RPMI8226 (cell line): Measurements from ENCODE around the gene RALGDS.
"Not testable (repeated sequence)": the region's sequence is repeated elsewhere in the genome, so short reads cannot be mapped to it uniquely, and the experiment has no call there.

Source experiments
- DNase-seq: peaks from one replicate; pipeline ENCODE4 v3.0.0-alpha.2; 2015

Gene RALGDS

DNA sequence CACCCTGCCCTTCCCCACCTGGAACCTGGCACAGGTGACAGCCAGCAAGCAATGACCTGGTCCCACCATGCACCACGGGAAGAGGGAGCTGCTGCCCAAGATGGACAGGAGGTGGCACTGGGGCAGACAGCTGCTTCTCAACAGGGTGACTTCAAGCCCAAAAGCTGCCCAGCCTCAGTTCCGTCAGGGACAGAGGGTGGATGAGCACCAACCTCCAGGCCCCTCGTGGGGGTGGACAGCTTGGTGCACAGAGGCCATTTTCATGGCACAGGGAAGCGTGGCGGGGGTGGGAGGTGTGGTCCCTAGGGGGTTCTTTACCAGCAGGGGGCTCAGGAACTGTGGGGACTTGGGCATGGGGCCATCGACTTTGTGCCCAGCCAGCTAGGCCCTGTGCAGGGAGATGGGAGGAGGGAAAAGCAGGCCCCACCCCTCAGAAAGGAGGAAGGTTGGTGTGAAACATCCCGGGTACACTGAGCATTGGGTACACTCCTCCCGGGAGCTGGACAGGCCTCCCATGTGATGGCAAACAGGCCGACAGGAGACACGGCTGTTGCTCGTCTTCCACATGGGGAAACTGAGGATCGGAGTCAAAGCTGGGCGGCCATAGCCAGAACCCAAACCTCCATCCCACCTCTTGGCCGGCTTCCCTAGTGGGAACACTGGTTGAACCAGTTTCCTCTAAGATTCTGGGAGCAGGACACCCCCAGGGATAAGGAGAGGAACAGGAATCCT is 57.4 kb downstream of the RALGDS start:
- DNase-seq, result no peak

DNA sequence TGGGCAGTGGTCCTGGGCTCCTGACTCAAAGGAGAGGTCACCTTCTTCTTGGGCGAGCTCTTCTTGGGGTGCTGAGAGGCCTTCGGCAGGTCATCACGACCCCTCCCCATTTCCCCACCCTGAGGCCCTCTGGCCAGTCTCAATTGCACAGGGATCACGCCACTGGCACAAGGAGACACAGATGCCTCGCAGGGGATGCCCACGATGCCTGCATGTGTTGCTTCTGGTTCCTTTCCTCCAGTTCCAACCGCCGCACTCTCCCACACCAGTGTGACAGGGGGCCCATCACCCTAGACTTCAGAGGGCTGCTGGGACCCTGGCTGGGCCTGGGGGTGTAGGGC is 57.9 kb downstream of the RALGDS start:
- DNase-seq, result no peak

DNA sequence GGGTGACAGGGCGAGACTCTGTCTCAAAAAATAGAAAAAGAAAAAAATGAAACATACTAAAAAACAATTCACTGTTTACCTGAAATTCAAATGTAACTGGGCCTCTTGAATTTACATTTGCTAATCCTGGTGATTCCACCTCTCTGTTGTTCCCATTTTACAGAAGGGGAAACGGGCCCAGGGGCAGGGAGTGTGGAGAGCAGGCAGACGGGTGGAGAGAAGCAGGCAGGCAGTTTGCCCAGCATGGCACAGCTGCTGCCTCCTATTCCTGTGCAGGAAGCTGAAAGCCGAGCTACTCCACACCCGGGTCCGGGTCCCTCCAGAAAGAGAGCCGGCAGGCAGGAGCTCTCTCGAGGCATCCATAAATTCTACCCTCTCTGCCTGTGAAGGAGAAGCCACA is 58.5 kb downstream of the RALGDS start:
- not testable (repeated sequence) for DNase-seq

DNA sequence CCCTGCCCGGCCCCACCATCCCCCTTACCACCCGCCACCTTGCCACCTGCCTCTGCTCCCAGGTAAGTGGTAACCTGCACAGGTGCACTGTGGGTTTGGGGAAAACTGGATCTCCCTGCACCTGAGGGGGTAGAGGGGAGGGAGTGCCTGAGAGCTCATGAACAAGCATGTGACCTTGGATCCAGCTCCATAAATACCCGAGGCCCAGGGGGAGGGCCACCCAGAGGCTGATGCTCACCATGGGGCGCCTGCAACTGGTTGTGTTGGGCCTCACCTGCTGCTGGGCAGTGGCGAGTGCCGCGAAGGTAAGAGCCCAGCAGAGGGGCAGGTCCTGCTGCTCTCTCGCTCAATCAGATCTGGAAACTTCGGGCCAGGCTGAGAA is 59.3 kb downstream of the RALGDS start, which contains the start of gene CEL:
Gene CEL (plus strand): TSS at position 218 of the 382 bp plus-strand sequence. CDS start 22 bp downstream, at position 240.
- DNase-seq, result not testable (repeated sequence)

DNA sequence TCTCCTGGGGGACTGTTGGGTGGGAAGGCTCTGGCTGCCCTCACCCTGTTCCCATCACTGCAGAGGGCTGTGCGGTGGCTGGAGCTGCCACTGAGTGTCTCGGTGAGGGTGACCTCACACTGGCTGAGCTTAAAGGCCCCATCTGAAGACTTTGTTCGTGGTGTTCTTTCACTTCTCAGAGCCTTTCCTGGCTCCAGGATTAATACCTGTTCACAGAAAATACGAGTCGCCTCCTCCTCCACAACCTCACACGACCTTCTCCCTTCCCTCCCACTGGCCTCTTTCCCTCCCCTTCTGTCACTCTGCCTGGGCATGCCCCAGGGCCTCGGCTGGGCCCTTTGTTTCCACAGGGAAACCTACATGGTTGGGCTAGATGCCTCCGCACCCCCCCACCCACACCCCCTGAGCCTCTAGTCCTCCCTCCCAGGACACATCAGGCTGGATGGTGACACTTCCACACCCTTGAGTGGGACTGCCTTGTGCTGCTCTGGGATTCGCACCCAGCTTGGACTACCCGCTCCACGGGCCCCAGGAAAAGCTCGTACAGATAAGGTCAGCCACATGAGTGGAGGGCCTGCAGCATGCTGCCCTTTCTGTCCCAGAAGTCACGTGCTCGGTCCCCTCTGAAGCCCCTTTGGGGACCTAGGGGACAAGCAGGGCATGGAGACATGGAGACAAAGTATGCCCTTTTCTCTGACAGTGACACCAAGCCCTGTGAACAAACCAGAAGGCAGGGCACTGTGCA is 59.8 kb downstream of the RALGDS start:
- not testable (repeated sequence) for DNase-seq

DNA sequence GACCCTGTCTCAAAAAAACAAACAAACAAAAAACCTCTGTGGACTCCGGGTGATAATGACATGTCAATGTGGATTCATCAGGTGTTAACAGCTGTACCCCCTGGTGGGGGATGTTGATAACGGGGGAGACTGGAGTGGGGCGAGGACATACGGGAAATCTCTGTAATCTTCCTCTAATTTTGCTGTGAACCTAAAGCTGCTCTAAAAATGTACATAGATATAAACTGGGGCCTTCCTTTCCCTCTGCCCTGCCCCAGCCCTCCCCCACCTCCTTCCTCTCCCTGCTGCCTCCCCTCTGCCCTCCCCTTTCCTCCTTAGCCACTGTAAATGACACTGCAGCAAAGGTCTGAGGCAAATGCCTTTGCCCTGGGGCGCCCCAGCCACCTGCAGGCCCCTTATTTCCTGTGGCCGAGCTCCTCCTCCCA is 60.6 kb downstream of the RALGDS start:
- DNase-seq, result no peak

DNA sequence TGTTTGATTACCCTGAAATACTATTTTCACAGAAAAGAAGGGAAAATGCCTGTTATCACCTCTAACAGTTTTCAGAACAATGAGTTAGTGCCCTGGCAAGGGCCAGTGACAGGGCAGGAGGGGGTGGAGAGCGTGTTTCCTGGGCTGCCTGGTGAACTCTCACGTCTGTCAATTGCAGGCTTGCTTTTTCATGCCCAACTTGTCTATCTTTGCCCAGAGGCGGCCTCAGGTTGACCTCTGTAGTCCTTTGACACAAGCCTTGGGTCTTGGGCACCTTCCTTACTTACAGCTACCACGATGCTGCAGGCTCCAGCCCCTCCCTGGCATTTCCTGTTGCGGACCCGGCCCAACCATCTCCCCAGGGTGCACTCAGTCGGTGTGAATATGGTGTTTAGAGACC is 61.4 kb downstream of the RALGDS start:
- no peak for DNase-seq

DNA sequence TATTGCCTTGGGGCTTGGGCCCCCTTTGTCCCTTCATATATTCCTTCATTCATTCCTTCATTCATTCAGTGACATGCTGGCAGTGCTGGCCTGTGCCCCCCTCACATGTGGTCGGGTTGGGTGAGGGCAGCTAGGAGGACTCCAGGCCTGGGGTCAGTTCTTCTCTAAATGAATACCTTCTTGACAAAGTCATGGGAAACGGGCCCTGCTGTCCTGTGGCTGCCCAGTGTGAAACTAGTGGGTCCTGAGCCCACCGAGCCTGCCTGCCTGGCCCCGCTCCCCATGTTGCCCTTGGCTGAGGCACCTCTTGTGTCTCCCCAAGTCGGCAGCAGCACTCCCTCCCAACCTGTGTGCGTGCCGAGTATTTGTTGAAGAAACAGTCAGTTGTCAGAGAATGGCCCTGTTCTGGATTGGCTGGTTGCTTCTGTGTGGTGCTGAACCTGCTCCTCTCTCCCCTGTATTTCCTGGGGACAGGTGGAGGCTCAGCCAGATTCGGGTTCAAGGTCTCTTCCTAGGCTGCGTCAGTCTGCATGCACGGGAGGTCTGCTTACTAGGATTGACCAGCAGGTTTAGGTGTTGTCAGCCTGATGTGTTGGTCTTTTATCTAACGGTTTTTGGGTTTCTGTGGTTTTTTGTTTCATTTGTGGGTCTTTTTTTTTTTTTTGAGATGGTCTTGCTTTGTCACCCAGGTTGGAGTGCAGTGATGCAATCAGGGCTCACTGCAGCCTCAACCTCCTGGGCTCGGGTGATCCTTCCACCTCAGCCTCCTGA is 62.3 kb downstream of the RALGDS start:
- no peak for DNase-seq

DNA sequence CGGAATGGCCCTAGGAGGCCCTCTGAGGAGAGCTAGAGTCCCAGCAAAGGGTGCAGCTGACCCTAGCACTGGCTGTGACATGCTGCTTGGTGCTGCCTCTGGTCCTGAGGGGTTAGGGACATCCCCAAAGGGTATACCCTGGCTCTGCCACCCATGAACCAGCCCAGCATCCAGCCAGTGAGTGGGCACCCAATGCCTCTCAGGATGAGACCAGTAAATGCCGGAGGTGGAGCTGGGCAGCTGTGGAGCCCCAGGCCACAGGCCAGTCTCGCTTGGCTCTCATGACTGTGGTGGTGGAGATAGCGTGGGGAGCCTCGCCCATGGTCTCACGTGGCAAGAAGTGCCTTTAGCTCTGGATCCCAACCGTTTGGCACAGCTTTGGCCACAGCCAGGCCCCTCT is 63.0 kb downstream of the RALGDS start:
- DNase-seq, result no peak

DNA sequence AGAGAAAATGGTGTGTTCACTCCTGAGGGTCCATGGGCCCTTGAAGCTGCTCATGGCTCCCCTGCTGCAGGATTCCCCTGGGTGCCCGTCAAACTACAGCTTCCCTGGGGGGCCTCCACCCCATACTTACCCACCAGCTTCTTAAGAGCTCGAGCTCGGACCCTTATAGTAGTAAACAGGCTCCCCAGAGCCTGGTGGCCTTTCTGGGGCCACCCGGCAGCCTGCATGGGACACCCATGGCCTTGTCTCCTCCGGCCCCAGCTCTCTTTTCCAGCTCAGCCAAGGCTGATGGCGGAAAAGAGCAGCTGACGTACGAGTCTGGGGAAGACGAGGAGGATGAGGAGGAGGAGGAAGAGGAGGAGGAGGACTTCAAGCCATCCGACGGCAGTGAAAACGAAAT is 63.5 kb downstream of the RALGDS start:
- DNase-seq, result no peak

DNA sequence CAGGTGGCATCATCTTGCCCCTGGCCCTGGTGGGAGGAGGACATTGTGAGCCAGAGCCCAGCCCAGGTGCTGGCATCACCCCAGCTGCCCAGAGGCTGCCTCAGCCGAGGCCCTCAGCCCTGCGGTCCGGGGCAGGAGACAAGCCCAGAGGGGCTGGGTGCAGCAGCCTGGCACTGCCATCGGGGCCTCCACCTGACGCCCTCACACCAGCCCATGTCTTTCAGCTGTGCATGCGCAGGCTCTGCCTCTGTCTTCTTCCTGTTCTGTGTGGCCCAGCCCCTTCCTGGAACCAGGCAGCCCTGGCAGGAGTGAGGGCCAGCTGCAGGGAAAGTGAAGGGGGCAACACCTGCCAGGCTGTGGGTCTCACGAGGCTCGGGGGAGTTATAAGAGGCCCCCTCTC is 64.0 kb downstream of the RALGDS start:
- DNase-seq, result no peak

DNA sequence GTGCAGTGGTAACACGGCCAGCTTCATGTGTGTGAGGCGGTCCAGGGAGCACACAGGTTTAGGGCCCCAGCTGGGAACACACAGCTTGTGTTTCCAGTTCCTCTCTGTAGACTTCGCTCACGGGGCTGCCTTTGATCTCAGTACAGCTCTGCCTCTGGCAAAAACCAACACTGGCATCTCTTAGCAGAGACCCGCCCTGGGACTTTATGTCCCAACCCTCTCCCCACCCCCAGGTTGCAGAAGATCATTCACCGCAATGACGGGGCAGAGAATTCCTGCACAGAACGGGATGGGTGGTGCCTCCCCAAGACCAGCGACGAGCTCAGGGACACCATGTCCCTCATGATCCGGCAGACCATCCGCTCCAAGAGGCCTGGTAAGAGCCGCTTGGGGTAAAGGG is 64.5 kb downstream of the RALGDS start:
- no peak for DNase-seq

DNA sequence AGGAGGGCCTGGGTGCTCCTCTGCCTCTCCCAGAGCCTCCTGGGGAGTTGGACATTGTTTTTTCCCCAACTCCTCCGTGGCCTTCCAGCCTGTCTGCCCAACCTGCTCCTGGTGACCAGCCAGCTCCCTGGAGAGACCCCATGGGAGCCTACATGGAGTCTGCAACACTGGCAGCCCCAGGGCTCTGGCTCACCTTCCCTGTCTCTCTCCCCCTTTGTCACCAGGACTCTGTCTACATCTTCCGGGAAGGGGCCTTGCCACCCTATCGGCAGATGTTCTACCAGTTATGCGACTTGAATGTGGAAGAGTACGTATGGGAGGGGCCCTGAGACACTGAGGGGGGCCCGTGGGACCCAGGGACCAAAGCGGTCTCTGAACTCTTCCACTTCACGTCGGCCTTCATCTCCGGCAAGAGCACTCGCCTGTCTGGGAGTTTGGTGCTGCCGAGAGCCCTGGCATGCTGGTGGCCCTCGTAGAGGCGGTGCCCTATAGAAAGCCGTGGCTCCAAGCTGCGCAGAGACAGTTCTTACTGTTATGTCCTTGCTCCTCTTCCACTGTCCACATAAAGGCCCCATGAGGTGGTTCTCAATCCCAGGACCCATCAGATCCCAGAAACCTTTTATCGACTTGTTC is 65.1 kb downstream of the RALGDS start:
- no peak for DNase-seq

DNA sequence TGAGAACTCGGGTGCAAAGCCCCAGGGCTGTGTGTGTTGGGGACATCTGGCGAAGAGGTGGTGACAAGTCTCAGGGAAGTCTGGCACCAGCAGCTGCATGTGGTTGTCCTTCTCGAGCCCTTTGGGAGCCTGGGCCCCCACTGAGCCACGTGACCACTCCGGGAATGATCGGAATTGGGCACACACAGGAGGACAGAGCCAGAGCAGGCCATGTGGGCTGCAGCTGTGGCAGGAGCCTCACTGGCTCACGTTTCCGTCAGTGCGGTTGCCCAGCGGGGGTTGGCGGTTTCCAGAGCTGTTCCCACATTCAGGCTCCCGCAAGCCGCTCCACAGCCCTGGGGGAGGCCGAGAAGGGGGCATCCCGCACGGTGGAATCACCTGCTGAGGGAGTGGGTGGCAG is 66.1 kb downstream of the RALGDS start:
- DNase-seq, result no peak

DNA sequence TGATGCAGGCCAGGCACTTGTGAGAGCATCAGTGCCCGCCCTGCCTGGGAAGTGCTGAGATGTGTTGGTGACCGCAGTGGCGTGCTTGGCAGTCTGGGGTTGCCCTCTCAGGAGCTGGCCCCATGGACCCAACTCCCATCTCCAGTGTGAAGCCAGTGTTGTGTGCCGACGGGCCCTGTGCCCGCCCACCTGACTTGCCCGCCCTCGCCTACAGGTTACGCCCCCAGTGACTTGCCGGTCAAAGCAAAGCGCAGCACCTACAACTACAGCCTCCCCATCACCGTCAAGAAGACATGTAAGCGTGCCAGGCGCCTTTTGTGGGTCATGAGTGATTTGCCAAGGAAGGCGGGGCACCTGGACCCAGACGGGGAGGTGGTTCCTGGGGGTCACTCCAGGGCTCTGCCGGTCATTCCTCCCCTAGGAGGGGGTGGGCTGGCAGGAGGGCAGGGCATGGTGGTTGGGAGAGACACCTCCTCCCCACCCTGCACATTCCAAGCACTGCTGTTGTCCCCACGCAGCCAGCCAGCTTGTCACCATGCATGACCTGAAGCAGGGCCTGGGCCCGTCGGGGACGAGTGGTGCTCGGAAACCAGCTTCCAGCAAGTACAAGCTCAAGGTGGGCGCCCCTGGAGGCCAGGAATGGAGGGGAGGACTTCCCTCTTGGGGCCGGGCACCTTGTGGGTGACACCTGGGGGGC is 66.7 kb downstream of the RALGDS start:
- no peak for DNase-seq

DNA sequence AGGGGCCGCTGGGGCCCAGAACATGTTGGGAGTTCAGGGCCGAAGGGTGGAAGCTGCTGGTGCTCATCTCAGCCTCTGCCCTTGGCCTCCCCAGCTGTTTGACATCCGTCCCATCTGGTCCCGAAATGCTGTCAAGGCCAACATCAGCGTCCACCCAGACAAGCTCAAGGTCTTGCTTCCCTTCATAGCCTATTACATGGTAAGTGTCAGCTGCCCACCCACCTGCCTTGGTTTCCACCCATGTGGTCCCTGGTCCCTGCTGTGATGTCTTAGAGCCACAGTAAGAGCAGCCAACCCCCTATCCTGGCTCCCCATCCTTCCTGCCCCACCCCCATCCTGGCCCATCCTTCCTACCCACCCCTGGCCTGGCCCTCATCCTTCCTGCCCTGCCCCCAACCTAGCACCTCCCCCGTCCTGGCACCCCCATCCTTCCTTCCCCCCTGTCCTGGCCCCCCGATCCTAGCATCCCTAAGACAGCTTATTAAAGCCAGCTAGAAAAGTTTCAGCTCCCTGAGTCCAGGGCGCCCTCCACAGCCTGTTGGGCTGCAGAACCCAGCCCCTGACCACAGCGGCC is 69.0 kb downstream of the RALGDS start:
- DNase-seq, result no peak

DNA sequence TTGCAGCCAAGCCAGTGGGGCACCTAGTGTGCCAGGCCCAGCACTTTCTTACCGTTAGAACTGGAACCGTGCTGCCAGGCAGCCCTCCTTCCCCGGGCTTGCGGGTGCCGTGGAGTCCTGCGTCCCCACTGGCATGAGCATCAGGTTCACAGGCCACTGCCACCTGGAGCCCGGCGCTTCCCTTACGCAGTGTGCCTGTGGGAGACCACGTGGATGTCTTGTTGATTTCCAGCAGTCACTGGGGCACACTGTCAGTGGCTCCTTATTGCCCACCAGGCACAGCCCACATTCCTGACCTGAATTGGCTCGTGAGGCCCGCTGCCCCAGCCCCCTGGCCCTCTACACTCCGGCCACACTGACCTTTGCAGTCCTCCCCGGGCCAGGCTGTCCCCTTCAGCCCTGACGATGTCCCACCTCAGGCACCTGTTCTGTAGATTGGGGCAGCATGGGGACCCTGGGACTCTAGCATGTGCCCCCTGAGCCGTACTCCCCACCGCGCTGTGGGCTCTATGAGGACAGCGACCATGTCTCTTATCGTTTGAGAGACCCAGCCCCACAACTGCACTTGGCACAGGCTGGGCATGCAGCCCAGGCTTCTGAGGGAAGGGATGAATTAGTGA is 69.6 kb downstream of the RALGDS start:
- DNase-seq, result no peak

DNA sequence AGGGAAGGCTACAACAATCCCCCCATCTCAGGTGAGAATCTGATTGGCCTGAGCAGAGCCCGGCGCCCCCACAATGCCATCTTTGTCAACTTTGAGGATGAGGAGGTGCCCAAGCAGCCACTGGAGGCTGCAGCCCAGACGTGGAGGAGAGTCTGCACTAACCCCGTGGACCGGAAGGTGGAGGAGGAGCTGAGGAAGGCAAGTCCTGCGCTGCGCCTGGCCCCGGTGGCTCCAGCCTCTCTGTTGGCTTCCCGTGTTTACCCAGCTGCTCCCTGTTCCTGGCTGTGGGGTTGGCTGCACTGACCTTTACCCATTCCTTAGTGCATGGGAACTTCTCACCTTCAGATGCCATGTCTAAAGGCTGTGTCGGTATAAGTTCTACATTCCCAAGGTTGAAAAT is 70.3 kb downstream of the RALGDS start:
- no peak for DNase-seq

DNA sequence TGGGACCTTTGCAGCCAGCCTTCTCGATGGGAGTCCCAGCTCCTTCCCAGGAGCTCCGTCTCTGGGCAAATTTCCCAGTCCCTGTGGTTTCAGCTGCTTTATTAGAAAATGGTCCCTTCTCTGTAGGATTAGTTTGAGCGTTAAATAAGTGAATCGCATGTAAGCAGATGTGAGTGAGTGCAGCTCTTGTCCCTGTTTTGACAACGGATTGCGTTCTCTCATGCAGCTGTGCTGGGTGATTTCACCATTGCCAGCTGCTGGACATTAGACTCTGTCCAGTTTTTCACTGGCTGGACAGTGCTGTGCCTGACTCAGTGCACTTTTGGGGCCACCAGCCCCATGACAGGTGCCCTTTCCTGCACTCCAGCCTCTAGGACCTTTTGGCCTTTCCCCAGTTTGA is 70.9 kb downstream of the RALGDS start:
- no peak for DNase-seq

DNA sequence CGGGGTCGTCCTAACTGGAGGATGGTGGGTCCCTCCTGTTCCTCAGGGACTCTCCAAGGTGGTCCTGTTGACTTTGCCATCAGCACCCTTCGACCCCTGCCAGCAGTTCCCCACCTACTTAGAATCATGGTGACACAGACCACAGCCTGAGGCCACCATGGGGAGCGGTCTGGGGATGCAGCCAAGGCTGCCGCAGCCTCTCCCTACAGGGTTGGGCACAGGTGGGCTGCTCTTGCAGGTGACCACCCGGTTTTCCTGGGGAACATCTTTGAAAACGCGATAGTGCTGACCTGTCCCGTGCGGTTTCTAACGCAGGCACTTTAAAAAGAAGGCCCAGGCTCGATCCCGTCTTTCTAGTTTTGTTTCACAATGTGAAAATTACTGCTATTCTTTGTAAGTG is 72.0 kb downstream of the RALGDS start:
- DNase-seq, result no peak

DNA sequence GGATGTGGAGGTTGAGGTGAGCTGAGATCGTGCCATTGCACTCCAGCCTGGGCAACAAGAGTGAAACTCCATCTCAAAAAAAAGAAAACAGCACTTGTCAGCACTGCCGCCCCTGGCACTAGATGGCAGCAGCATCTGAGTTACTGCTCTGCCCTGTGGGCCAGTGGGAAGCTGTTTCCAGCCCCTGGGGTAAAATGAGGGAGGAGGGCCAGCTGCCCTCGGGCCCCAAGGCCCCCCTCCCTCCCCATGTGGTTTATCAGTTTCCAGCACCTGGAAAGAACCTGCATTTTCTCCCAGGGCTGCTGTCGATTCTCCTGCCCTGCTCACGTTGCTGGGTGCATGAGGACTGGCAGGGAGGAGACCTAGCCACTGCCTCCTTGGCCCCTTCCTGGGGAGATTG is 72.4 kb downstream of the RALGDS start:
- peak; percentile 54 for DNase-seq
